AG09309 (cell line): ENCODE results near the gene DPF1.

ENCODE experiments used
- DNase-seq: peaks from one replicate; pipeline ENCODE4 v3.0.0-alpha.2; 2010; ENCODE audit warnings: low read depth
- H3K4me3 ChIP-seq: 2 replicates; pipeline ENCODE4 v1.5.1; 2011; ENCODE audit warnings: mild to moderate bottlenecking, low read depth, low read length, moderate library complexity; ENCODE audit not compliant: control insufficient read depth
- CTCF ChIP-seq: IDR thresholded peaks from 2 replicates; pipeline ENCODE4 v1.5.1; 2011; ENCODE audit warnings: mild to moderate bottlenecking, low read depth, low read length, inconsistent platforms; ENCODE audit not compliant: insufficient read depth, control insufficient read depth; ENCODE audit errors: missing control alignments

Gene DPF1

DNA sequence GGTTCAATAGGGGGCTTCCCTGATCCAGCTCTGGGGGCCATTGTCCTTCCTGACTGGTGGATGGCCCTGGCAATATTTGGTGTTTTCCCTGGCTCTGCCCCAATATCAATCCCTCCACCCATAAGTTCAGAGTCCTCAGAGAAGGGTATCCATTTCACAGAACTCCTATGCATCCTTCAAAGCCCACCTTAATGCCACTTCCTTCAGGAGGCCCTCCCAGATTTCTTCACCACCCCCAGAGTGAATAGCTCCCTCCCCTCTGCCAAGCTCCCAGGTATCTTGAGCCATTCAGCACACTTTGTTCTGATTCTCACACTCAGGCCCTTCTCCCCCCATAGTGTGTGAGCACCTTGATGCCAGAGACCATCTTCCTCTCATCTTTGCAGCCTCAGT lies 26.4 kb upstream of the DPF1 start:
- H3K4me3 ChIP-seq = no peak overlapping the region
- DNase-seq = no peak
- no peak for TF ChIP-seq CTCF

DNA sequence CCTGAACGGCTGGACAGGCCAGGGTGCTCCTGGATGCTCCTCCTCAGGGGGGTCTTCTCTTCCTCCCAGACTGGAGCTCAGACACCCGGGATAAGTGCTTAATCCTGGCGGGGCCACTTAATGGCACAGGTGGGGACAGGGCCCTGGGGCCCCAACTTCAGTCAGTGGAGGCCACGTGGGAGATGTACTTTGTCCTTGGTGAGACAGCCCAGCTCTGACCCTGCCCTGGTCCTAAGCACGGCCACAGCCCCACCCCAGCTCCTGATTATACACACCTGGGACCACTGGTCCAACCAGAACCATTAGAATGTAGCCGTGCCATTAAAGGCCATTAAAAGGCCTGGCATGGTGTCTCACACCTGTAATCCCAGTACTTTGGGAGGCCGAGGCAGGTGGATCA lies 24.4 kb upstream of the DPF1 start:
- no peak for TF ChIP-seq CTCF
- no peak overlapping the region for H3K4me3 ChIP-seq
- DNase-seq = no peak

GRCh38 chr19:38247734-38248268 lies 23.8 kb upstream of the DPF1 start:
- TF ChIP-seq CTCF = no peak
- H3K4me3 ChIP-seq = no peak overlapping the region
- no peak for DNase-seq

- no peak for DNase-seq
Observed at GRCh38 chr19:38247126-38247525, 23.1 kb upstream of the DPF1 start.

GRCh38 chr19:38245826-38246498 lies 21.9 kb upstream of the DPF1 start:
- TF ChIP-seq CTCF = no peak
- H3K4me3 ChIP-seq = no peak overlapping the region
- DNase-seq = no peak

More at GRCh38 chr19:38247126-38247525, 23.1 kb upstream of the DPF1 start:
- no peak for TF ChIP-seq CTCF
- H3K4me3 ChIP-seq = no peak overlapping the region

- no peak for TF ChIP-seq CTCF
- no peak overlapping the region for H3K4me3 ChIP-seq
- DNase-seq = no peak
Observed at GRCh38 chr19:38243279-38243673, 19.3 kb upstream of the DPF1 start.
